ENCODE data around the gene LCN12. TPM values are rescaled to one million over a fixed set of nuclear protein-coding genes. Genes with fewer than 3 reads are reported as not detected.
A peak's percentile ranks its signal among the peaks of the same experiment; 100 is the strongest.

The LCN12 gene
- total RNA-seq, 1 experiment from 2014 or later: 2.5 TPM

DNA sequence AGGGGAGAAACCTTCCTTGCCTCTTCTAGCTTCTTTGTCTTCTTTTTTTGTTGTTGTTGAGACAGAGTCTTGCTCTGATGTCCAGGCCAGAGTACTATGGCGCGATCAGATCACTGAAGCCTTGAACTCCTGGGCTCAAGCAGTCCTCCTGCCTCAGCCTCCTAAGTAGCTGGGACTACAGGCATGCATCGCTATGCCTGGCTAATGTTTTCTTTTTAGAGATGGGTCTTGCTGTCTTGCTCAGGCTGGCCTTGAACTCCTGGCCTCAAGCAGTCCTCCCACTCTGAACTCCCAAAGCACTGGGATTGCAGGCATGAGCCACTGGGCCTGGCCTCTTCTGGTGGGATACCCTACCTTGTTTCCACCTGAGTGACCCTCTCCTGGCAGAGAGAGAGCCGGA lies 36.8 kb downstream of the LCN12 start:
- Histone ChIP-seq H3K27ac (ENCODE audit: low read length) (no peak overlapping the region), H3K27me3 (ENCODE audit: control insufficient read depth, insufficient read depth, low read length) (no peaks in the 10 kb centered on the region), H3K9me3 (ENCODE audit: control insufficient read depth, insufficient read depth, low read depth, low read length) (no peaks in the 10 kb centered on the region), H3K4me3 (ENCODE audit: low read depth in 2 of 2, low read length in 2 of 2) (no peak overlapping the region), H3K36me3 (ENCODE audit: control insufficient read depth, insufficient read depth, low read length) (no peaks in the 10 kb centered on the region; the same call in 1 of the 2 replicates), H3K4me1 (ENCODE audit: control insufficient read depth, insufficient read depth, low read length) (peaks cover 7% of the 10 kb centered on the region; the same call in 1 of the 2 replicates)
- no TSS peak for BruUV-seq (replicated peaks)
- CTCF ChIA-PET: no interaction called here
- intact Hi-C loops (cut with micrococcal nuclease; ENCODE audit: unreplicated experiment) (no loop called here), in situ Hi-C loops (cut with HindIII; ENCODE audit: low pct_unique_long_range_greater_than_20kb, low sequenced_read_pairs) (no loop called here)
- TF ChIP-seq TCF7L2 (IDR thresholded peaks at IDR 0.05; ENCODE audit: low read depth, low read length): no peak
- TF ChIP-seq, protein P1, sequence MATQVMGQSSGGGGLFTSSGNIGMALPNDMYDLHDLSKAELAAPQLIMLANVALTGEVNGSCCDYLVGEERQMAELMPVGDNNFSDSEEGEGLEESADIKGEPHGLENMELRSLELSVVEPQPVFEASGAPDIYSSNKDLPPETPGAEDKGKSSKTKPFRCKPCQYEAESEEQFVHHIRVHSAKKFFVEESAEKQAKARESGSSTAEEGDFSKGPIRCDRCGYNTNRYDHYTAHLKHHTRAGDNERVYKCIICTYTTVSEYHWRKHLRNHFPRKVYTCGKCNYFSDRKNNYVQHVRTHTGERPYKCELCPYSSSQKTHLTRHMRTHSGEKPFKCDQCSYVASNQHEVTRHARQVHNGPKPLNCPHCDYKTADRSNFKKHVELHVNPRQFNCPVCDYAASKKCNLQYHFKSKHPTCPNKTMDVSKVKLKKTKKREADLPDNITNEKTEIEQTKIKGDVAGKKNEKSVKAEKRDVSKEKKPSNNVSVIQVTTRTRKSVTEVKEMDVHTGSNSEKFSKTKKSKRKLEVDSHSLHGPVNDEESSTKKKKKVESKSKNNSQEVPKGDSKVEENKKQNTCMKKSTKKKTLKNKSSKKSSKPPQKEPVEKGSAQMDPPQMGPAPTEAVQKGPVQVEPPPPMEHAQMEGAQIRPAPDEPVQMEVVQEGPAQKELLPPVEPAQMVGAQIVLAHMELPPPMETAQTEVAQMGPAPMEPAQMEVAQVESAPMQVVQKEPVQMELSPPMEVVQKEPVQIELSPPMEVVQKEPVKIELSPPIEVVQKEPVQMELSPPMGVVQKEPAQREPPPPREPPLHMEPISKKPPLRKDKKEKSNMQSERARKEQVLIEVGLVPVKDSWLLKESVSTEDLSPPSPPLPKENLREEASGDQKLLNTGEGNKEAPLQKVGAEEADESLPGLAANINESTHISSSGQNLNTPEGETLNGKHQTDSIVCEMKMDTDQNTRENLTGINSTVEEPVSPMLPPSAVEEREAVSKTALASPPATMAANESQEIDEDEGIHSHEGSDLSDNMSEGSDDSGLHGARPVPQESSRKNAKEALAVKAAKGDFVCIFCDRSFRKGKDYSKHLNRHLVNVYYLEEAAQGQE (IDR thresholded peaks at IDR 0.05; ENCODE audit: insufficient read depth in 1 of 2, low read depth in 2 of 2, low read length in 1 of 2): no peak
- TF ChIP-seq, protein P2, sequence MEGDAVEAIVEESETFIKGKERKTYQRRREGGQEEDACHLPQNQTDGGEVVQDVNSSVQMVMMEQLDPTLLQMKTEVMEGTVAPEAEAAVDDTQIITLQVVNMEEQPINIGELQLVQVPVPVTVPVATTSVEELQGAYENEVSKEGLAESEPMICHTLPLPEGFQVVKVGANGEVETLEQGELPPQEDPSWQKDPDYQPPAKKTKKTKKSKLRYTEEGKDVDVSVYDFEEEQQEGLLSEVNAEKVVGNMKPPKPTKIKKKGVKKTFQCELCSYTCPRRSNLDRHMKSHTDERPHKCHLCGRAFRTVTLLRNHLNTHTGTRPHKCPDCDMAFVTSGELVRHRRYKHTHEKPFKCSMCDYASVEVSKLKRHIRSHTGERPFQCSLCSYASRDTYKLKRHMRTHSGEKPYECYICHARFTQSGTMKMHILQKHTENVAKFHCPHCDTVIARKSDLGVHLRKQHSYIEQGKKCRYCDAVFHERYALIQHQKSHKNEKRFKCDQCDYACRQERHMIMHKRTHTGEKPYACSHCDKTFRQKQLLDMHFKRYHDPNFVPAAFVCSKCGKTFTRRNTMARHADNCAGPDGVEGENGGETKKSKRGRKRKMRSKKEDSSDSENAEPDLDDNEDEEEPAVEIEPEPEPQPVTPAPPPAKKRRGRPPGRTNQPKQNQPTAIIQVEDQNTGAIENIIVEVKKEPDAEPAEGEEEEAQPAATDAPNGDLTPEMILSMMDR (IDR thresholded peaks at IDR 0.05): no peak
- TF ChIP-seq POLR2AphosphoS5 (IDR thresholded peaks at IDR 0.05; ENCODE audit: low read depth, low read length): no peak
- no peak for TF ChIP-seq SIN3A (IDR thresholded peaks at IDR 0.05; ENCODE audit: borderline replicate concordance, insufficient read depth, low read depth, low read length)
- ATAC-seq (no peak), DNase-seq (ENCODE audit: low read depth, low spot score) (no peak)
- POLR2A ChIA-PET: no interaction called here

DNA sequence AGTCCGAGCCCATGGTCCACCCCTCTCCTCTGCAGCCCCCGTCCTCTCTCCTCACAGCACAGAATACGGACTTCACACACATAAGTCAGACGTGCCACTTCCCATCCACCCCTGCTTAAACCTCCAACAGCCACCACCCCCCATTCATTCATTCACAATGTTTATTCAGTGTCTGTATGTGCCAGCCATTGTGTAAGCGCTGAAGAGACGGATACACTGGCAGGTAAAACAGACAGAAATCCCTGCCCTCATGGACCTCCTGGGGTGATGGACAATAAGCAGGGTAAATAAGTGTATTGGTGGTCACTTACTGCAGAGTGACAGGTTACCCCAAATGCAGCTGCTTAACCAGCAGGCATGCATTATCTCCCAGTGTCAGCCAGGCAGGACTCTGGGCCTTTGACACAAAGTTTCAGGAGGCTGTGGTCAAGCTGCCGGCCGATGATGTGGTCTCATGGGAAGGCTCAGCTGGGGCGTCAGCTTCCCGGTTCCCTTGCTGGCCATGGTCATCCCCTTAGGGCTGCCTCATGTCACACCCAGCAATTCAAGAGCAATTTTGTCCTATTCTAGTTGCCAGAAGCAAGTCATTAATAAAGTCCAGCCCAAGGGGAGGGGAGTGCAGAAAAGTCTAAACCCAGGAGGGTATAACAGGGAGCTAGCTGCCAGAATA lies 38.3 kb downstream of the LCN12 start:
- DNase-seq (ENCODE audit: low read depth, low spot score) (no peak), ATAC-seq (no peak)
- H3K4me1 ChIP-seq (ENCODE audit: control insufficient read depth, insufficient read depth, low read length): peaks cover 7% of the 10 kb centered on the region; the same call in 1 of the 2 replicates
- no peaks in the 10 kb centered on the region for H3K27me3 ChIP-seq (ENCODE audit: control insufficient read depth, insufficient read depth, low read length)
- CTCF ChIA-PET: no interaction called here
- TF ChIP-seq, protein P2 (IDR thresholded peaks at IDR 0.05): no peak
- TF ChIP-seq, protein P1 (IDR thresholded peaks at IDR 0.05; ENCODE audit: insufficient read depth in 1 of 2, low read depth in 2 of 2, low read length in 1 of 2): no peak
- TF ChIP-seq TCF7L2 (IDR thresholded peaks at IDR 0.05; ENCODE audit: low read depth, low read length) (no peak), SIN3A (IDR thresholded peaks at IDR 0.05; ENCODE audit: borderline replicate concordance, insufficient read depth, low read depth, low read length) (no peak), POLR2AphosphoS5 (IDR thresholded peaks at IDR 0.05; ENCODE audit: low read depth, low read length) (no peak)
- no peak overlapping the region for H3K4me3 ChIP-seq (ENCODE audit: low read depth in 2 of 2, low read length in 2 of 2)
- BruUV-seq (replicated peaks): no TSS peak
- peak overlapping the region; percentile 77 for H3K27ac ChIP-seq (ENCODE audit: low read length)
- H3K36me3 ChIP-seq (ENCODE audit: control insufficient read depth, insufficient read depth, low read length): no peaks in the 10 kb centered on the region; the same call in 1 of the 2 replicates
- POLR2A ChIA-PET: no interaction called here
- intact Hi-C loops (cut with micrococcal nuclease; ENCODE audit: unreplicated experiment): no loop called here
- no peaks in the 10 kb centered on the region for H3K9me3 ChIP-seq (ENCODE audit: control insufficient read depth, insufficient read depth, low read depth, low read length)
- in situ Hi-C loops (cut with HindIII; ENCODE audit: low pct_unique_long_range_greater_than_20kb, low sequenced_read_pairs): no loop called here

All from Panc1 (cell line).